Endodermal cell (in vitro differentiated cells): ENCODE data around the gene ZNF525. TPM values are rescaled to one million over a fixed set of nuclear protein-coding genes. Genes with fewer than 3 reads are reported as not detected.
"Not testable (repeated sequence)": the region's sequence is repeated elsewhere in the genome, so short reads cannot be mapped to it uniquely, and the experiment has no call there.

Experiments
- DNase-seq: peaks from one replicate; pipeline ENCODE4 v3.0.0-alpha.2; 2017
- H3K27ac ChIP-seq: 2 replicates; pipeline ENCODE4 v1.5.1; 2013; ENCODE audit warnings: mild to moderate bottlenecking, low read depth, low read length, moderate library complexity
- H3K27me3 ChIP-seq: 2 replicates; pipeline ENCODE4 v1.6.1; 2013; ENCODE audit warnings: mild to moderate bottlenecking, low read length, moderate library complexity; ENCODE audit not compliant: insufficient read depth, control insufficient read depth, poor library complexity, severe bottlenecking
- H3K36me3 ChIP-seq: 2 replicates; pipeline ENCODE4 v1.7.0; 2013; ENCODE audit warnings: mild to moderate bottlenecking, low read length, moderate library complexity; ENCODE audit not compliant: control insufficient read depth, insufficient read depth
- H3K4me1 ChIP-seq: one replicate; pipeline ENCODE4 v1.7.0; 2013; ENCODE audit warnings: low read length; ENCODE audit not compliant: control insufficient read depth, insufficient read depth
- H3K4me3 ChIP-seq: 2 replicates; pipeline ENCODE4 v1.5.1; 2013; ENCODE audit warnings: mild to moderate bottlenecking, low read length, moderate library complexity
- H3K9ac ChIP-seq: 2 replicates; pipeline ENCODE4 v1.6.1; 2013; ENCODE audit warnings: mild to moderate bottlenecking, low read length, moderate library complexity; ENCODE audit not compliant: poor library complexity, severe bottlenecking; ENCODE audit errors: extremely low read depth
- H3K9me3 ChIP-seq: 2 replicates; pipeline ENCODE4 v1.6.1; 2013; ENCODE audit warnings: mild to moderate bottlenecking, low read length, moderate library complexity; ENCODE audit not compliant: control insufficient read depth
- H3K27ac Mint-ChIP-seq: 2 replicates; pipeline ENCODE4 v1.8.0; 2020; ENCODE audit warnings: mixed read lengths
- H3K27me3 Mint-ChIP-seq: 2 replicates; pipeline ENCODE4 v1.8.0; 2021; ENCODE audit warnings: mild to moderate bottlenecking, mixed read lengths; ENCODE audit not compliant: insufficient read depth
- H3K36me3 Mint-ChIP-seq: 2 replicates; pipeline ENCODE4 v1.8.0; 2020; ENCODE audit warnings: low read depth, mixed read lengths
- H3K4me1 Mint-ChIP-seq: 2 replicates; pipeline ENCODE4 v1.8.0; 2020; ENCODE audit warnings: mixed read lengths
- H3K4me3 Mint-ChIP-seq: 2 replicates; pipeline ENCODE4 v1.8.0; 2020; ENCODE audit warnings: mild to moderate bottlenecking, moderate library complexity, mixed read lengths
- H3K9me3 Mint-ChIP-seq: 2 replicates; pipeline ENCODE4 v1.8.0; 2020; ENCODE audit warnings: mild to moderate bottlenecking, mixed read lengths
- CTCF ChIP-seq: fragments of 200-600 bp; sonication (generic); conservative IDR thresholded peaks from 2 replicates; pipeline ENCODE4 v1.5.0; 2021; ENCODE audit warnings: antibody characterized with exemption, mild to moderate bottlenecking
- WGBS, 2 experiments: methylation state at CpG; one replicate each; pipeline versions ENCODE4 v1.1.5 to v1.1.7; 2013; ENCODE audit warnings: missing lambda C conversion rate in 2 of 2, mixed read lengths in 1 of 2; ENCODE audit not compliant: insufficient coverage in 1 of 2, insufficient read length in 1 of 2; 5-methylcytosine and 5-hydroxymethylcytosine counted together
- total RNA-seq, 2 donors: library from RNA; stranded (reverse); fragmentation: NEBNext Ultra II Directional in 1 of 2; extraction: Animal tissue kit (Norgen Biotek cat#: 25700) in 1 of 2; gene quantifications; 2 replicates in 1 of 2; 3 replicates in 1 of 2; pipeline ENCODE4 v1.2.1, GENCODE V29; 2021

The ZNF525 gene
- total RNA-seq, 2 donors from 2014 or later: 42.2 to 48.8 TPM

DNA sequence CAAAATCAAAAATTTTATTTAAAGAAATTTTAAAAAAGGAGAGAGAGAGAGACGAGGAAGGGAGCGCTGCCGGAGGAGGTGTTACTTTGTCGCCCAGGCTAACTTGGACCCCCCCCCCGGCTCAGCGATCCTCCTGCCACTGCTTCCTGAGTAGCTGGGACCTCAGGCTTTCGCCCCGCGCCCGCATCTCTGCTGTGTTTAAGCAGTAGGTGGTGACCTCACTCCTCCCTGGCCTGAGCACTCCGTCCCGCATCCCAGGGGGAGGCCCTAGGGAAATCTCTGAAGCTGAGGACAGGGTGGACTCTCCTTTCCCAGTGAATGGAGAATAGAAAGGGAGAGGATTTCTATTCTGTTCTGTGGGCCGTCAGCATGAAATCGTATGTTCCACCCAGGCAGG lies 32.4 kb upstream of the ZNF525 start:
- TF ChIP-seq CTCF: no peak

DNA sequence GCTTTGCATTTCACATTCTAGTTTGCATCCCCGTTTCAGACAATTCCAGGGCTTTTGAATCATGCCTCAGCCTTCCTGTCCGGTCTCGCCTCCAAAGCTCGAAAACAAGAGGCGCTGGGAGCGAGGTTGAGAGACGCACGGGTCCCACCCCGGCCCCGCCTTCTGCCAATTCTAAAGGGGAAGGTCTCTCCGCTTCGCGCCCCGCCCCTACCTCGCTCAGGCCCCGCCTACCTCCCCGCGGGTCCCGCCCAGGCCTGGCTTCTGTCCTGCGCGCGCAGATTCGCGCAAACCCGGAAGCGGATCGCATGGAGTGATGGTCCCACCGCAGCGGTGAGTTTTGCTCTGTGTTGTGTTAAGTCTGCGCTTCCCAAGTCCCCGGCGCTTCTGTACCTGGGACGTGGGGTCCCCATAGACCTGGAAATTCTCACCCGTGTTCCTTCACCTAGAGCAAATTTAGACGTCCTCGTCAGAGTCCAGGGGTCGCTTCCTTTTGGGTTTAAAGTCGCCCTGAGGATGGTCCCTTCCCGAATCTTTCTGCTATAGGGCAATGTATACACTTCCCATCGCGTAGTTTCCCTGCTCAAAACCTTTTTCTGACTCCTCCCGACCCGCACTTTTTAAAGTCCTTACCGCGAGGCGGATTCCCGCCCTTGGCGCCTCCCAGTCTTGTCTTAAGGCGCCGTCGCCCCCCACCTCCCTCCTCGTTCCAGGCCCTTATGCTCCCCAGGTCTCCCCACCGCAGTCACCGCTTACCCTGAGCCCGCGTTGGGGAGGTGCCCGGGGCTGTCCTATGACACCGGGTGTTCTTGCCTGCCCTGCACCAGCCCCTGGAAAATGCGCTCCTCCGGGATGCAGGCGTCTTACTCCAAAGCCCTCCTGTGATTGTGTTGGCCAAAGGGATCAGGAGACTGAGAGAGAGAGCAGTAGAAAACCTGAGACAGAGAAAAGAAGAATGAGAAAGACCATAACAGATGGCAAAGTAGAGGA lies 31.7 kb upstream of the ZNF525 start, which contains the start of gene ZNF845:
TSS of gene ZNF845 (plus strand) at position 287 of the 987 bp plus-strand sequence. CDS start 7,559 bp downstream, outside the sequence.
- peaks cover 4% of the 10 kb centered on the region for H3K4me1 Mint-ChIP-seq
- 0% methylated on average over 36 to 61 of the region's 61 CpGs for WGBS, 2 experiments
- H3K27me3 Mint-ChIP-seq: peaks cover 16% of the 10 kb centered on the region
- Histone ChIP-seq H3K9ac (peak within 1 kb of the TSS; percentile 66), H3K27ac (no peak within 1 kb of the TSS), H3K36me3 (peaks cover 12% of the 10 kb centered on the region), H3K27me3 (no peaks in the 10 kb centered on the region), H3K9me3 (peaks cover 12% of the 10 kb centered on the region), H3K4me3 (peak within 1 kb of the TSS; percentile 88), H3K4me1 (no peaks in the 10 kb centered on the region)
- no peak for TF ChIP-seq CTCF
- peak within 1 kb of the TSS; percentile 97 for H3K27ac Mint-ChIP-seq
- H3K9me3 Mint-ChIP-seq: peaks cover 32% of the 10 kb centered on the region
- H3K36me3 Mint-ChIP-seq: peaks cover 20% of the 10 kb centered on the region
- peak; percentile 99 for DNase-seq
- peak within 1 kb of the TSS; percentile 89 for H3K4me3 Mint-ChIP-seq

More for the DNA sequence above, 32.4 kb upstream of the ZNF525 start:
- Mint-ChIP-seq H3K4me1 (peaks cover 4% of the 10 kb centered on the region), H3K27me3 (peaks cover 22% of the 10 kb centered on the region), H3K9me3 (peaks cover 38% of the 10 kb centered on the region), H3K36me3 (peaks cover 18% of the 10 kb centered on the region), H3K27ac (peak overlapping the region; percentile 97), H3K4me3 (peak overlapping the region; percentile 89)
- Histone ChIP-seq H3K27ac (no peak overlapping the region), H3K36me3 (peaks cover 6% of the 10 kb centered on the region), H3K4me3 (peak overlapping the region; percentile 88), H3K9ac (peak overlapping the region; percentile 32), H3K27me3 (no peaks in the 10 kb centered on the region), H3K4me1 (no peaks in the 10 kb centered on the region), H3K9me3 (peaks cover 12% of the 10 kb centered on the region)
- DNase-seq: peak; percentile 87
- 16 to 30% methylated on average over 2 to 14 of the region's 14 CpGs for WGBS, 2 experiments

DNA sequence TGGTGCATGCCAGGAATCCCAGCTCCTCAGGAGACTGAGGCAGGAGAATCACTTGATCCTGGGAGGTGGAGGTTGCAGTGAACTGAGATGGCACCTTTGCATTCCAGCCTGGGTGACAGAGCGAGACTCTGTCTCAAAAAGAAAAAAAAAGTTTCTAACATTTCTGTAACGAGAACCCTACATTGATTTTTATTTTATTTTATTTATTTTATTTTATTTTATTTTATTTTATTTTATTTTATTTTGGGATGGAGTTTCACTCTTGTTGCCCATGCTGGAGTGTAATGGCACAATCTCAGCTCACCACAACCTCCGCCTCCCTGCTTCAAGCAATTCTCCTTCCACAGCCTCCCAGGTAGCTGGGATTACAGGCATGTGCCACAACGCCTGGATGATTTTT lies 21.1 kb upstream of the ZNF525 start:
- H3K27me3 ChIP-seq, DNase-seq, H3K4me1 ChIP-seq, H3K4me1 Mint-ChIP-seq, H3K27ac ChIP-seq, H3K4me3 ChIP-seq, H3K9ac ChIP-seq, H3K27me3 Mint-ChIP-seq, H3K27ac Mint-ChIP-seq, H3K4me3 Mint-ChIP-seq: not testable (repeated sequence)
- WGBS, 2 experiments: 89% methylated on average over 3 of the region's 4 CpGs; no CpG with 5 or more reads in 1 of the 2 experiments
- Mint-ChIP-seq H3K9me3 (peaks cover 29% of the 10 kb centered on the region), H3K36me3 (peaks cover 87% of the 10 kb centered on the region)
- H3K9me3 ChIP-seq: peaks cover 22% of the 10 kb centered on the region
- H3K36me3 ChIP-seq: peaks cover 71% of the 10 kb centered on the region
